CD4-positive, alpha-beta T cell treated with Interleukin-12 subunit alpha and Interleukin-12 subunit beta, for 1 hour (primary cell): Measurements from ENCODE around the gene SH3GLB2.
"Not testable (repeated sequence)": the region's sequence is repeated elsewhere in the genome, so short reads cannot be mapped to it uniquely, and the experiment has no call there.

Experiments
- DNase-seq: peaks from one replicate; pipeline ENCODE4 v3.0.0-alpha.2; 2020

The SH3GLB2 gene

DNA sequence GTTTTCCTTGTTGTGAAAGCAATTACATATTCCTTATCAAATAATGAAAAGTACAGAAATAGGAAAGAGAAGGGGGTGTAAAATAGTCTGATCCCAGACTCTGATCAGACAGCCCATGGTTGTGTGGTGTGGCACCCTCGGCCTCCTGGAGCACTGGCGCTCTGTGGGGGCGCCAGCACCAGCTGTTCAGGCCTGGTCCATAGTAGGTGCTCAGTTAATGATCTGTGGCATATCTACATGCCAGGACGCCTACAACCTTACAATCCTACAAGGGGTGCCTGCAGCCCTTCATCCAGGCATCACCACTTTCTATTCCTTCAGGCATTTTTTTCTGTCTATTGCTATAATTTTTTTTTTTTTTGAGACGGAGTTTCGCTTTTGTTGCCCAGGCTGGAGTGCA lies 24.9 kb upstream of the SH3GLB2 start:
- DNase-seq: no peak

DNA sequence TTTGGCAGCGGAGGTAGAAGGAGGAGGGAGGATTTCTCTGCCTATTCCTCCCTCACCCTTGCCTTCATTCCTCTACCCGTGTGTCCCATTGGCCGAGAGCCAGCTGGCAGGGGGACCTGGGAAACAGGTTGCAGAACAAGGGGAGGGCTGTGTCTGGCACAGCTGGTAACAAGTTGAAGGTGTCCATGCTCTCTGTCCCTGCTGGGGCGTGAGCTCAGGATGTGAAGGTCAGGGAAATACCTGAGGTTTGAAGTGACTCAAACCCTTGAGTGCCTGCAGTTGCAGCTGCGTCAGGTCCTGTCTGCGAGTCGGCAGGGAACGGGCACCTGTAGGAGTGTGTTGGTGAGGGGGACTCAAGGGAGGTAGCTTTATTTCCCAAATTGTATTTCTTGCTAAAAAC lies 24.5 kb upstream of the SH3GLB2 start:
- no peak for DNase-seq

DNA sequence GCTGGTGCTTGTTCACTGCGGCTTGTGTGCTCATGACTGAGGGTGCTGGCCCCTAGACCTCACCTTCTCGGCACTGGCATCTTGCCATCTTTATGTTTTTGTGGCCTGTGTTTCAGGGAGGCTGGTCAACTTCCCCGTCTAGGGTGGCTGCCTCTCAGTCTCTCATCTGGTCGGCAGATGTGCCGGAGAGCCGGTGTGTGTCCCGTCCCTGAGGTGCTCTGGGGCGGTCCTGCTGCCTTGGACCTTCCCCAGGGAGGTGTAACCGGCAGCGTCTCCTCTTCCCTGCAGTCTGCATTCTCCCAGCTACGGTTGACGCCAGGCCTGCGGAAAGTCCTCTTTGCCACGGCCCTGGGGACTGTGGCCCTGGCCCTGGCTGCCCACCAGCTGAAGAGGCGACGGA lies 13.9 kb upstream of the SH3GLB2 start:
- DNase-seq: no peak

DNA sequence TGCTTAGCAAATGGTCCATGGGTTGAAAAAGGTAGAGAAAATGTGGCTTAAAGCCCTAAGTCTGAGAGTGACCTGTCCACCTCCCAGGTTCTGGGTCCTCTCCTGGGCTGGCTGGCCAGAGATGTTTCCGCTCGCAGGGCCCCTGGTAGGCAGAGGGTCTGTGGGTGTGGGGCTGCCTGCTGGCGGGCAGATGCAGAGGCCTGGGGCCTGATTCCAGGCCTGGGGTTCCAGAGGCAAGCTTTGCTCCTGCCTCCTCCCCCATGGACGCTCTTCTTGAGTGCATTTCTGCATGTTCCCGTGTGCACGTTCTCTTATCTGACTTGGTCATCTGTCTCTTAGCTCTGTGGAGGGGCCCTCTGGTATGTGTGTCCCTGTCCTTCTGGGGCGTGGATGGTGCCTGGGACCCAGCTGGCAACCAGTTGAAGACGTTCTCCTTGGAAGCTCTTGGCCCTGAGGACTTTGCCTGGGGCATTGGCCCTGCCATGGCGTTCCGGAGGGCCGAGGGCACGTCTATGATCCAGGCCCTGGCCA lies 12.0 kb upstream of the SH3GLB2 start:
- DNase-seq: no peak

DNA sequence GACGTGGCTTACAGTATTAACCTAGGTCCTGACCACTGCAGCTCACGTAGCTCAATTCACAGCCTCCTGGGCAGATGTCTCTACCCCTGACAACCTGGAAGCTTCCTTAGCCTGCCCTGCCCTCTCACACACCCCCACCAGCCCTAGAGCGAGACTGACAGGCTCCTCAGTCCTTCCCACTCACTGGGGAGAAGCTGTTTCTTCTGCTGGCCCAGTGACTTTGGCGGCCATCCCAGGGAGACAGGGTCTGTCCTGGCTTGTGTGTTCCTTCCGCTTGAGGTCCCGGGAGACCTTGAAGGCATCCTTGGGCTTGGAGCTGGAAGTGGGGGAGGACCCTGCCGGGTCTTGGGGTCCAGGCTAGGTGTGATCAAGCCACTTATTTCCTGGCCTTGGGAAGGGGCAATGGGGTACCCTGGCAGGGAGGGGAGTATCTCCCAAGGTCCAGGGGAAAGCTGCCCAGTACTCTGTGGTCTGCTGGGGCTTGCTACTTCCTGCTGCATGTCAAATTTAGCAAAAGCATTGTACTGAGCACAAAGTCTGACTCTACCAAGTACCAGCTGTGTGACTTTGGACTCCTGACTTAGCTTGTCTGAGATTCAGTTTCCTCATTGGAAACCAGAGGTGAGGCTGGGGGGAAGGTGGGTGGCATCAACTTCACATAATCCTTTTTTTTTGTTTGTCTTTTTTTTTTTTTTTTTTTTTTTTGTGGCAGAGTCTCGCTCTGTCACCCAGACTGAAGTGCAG lies 10.2 kb upstream of the SH3GLB2 start:
- no peak for DNase-seq

DNA sequence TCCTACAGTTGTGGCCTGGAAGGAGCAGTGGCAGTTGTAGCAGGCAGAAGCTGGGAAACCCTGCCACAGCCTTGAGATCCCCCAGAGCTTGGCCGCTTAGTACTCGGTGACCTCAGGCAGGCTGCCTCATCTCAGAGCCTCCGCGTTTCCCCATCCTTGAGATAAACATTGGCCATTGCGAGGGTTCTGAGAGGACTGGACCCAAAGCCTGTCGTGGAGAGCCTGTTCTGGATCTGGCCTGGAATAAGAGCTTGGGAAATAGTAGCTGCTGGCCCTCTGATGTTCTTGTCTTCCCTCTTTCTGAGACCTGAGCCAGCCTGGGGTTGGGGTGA lies 9.6 kb upstream of the SH3GLB2 start:
- no peak for DNase-seq

DNA sequence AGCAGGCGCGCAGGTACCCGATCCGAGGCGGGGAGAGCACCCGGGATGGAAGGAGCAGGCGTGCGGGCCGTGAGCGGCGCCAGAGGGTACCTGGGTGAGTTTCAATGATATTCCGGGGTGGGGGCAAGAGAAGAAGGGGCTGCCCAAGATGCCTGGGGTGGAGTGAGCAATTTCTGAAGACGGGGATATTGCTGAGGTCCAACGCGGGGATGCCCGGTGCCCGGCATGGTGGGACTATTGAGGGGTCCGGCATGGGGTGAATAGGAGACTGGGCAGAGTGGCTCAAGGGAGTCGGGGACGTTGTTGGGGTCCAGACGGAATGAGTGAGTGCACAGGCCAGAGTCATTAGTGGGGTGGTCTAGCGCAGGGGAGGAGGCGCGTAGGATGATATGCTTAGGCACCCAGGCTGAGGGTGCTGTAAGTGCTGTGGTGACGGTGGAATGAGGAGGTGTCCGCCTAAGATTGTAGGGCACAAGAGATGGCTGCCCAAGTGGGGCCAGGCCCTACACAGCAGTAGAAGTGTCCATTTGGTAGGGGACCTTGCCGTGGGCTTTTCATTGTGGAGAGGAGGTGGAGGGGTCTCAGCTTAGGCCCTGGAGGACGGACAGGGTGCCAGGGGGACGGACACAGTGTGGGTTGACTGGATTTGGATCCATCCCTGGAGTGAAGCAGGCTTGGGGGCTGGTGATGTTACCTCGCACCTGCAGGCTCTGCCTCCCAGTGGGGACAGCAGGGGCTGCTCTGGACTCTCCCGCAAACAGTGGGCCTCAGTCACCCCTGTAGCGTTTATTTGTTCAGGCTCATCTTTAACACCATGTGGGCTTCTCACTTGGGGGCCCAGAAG lies 9.0 kb upstream of the SH3GLB2 start:
- no peak for DNase-seq

DNA sequence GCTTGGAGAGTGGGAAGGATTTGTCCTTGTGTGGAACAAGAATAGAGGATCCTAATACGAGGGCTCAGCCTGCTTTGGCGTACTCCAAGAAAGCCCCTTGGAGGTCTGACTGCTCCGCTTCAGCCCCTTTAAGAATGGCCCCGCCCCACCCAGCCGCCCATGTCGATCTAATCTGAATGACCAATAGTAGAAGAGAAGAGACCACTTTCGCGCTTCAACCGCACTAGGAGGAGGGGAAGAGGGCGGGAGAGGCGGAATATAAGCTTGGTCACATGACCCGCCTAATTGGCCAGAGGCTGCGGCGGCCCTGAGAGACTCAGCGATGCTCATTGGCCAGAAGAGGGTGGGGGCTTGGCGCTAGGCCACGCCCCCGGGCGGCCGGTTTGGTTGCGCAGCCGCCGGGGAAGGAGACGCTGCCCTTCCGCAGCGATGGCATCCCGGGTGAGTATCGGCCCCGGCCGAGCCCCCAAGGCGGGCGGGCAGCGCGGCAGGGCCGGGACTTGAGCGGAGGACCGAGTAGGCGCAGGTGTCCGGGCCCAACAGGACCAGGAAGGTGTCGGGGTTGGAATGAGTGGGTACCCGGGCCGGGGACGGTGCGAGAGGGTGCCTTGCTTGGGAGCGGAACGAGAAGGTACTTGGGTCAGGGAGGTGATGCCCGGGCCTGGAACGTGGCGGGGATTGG lies 8.3 kb upstream of the SH3GLB2 start, which contains the start of gene MIGA2:
Gene MIGA2 (plus strand): TSS at position 386 of the 682 bp plus-strand sequence. CDS start 3,969 bp downstream, outside the sequence.
- DNase-seq: peak; percentile 97

DNA sequence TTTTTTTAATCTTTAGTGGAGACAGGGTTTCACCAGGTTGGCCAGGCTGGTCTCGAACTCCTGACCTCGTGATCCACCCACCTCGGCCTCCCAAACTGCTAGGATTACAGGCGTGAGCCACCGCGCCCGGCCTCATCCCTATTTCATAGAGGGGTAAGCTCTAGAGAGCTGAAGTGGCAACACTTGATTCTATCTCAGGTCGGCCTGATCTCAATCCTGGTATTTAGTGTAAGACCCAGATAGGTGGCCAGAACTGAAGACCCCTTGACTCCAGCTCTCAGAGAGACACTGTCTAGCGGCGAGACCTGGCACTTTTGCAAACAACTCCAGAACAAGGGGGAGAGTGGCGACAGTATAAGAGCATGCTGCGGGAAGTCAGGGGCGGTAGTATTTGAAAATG lies 7.7 kb upstream of the SH3GLB2 start:
- not testable (repeated sequence) for DNase-seq

DNA sequence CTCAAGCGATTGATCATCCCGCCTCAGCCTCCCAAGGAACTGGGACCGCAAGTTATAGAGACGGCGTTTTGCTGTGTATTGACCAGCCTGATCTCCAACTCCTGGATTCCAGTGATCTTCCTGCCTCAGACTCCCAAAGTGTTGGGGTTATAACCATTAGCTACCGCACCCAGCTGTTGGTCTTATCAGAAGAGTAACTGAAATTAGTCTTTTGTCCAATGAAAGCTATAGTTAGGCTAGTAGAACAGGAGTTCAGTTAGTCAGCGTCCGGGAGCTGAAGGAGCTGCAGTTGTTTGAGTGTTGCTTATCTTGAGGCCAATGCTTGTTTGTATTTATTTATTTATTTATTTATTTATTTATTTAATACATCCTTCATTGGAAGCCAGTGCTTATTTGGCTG lies 5.1 kb upstream of the SH3GLB2 start:
- no peak for DNase-seq

DNA sequence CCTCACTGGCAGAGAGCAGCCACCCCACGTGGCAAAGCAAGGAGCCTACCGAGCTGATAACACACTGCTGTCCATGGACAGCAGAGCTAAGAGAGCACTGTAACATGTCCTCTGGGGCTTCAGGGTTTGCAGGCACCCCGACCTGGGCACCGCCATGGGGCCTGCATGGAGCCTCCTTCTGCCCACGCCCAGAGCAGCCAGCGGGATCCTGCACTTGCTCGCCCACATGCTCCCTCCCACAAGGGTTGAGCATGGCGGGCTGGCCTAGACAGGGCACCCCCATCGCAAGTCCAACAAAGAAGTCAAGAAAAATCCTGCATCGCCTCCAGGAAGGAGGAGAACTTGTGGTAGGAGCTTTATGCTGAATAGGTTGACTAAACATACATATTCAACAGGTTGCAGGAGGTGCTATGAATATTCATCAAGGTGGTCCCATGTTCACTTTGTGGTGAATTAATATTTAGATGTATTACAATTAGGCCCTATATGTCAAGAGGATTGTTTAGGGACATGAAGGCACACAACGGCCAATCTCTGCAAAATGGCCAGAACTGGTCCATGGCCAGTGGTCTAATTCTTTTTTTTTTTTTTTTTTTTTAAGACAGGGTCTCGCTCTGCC lies 4.5 kb upstream of the SH3GLB2 start:
- DNase-seq: no peak

DNA sequence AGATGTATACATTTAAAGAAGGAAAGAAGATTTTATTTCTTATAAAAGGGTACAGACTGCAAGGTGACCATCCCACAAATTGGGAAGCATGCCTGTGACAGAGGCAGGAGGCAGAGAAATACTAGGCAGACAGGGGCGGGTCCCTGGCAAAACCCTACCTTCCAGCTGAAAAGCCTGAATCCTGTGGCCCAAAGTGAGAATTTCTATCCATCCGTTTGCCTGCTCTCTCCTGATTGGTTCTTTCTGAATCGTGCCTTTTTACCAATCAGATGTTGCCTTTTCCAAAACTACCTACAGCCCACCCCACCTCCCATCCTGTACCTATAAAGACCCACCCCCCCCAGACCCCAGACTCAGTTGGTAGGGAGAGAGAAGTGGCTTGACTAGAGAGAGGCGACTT lies 3.4 kb upstream of the SH3GLB2 start:
- no peak for DNase-seq

DNA sequence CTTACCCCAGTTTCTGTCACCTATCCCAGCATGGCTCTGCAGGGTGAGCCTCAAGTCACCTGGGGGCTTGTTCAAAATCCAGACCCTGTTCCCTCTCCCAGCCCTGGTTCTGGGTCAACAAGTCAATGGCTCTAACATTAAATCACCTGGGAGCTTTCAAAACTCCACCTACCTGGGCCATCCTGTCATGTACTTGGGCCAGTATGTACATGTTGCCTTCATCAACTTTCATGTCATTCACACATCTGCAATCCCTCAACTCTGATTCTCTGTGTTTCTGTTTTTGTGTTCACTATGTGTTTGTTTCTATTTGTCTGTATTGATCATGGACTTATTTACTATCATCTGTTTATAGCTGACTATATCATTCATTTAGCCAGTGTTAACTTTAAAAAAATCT lies 2.1 kb upstream of the SH3GLB2 start:
- DNase-seq: no peak

DNA sequence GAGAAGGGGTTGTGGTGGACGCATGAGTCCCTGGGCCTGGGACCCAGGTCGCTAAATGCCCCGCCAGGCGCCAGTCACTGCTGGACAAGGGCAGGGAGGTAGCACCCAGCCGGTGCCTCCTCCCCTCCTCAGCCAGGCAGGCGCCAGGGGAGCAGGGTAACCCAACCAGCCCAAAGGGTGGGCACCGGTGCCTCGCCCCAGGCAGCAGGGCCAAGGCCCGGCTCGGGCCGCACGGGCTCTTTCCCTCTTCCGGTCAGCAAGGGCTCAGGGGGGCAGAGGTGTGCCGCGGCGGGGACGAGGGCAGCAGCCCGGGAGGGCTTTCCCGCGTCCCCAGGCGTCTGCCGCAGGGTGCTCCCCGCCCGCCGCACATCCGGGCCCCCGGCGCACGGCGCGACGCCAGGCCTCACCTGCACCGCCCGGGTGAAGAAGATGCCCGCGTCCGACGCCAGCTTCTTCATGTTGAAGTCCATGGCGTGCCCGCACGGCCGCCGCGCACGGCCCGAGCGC lies 393 bp downstream of the SH3GLB2 start:
- DNase-seq: peak; percentile 83

DNA sequence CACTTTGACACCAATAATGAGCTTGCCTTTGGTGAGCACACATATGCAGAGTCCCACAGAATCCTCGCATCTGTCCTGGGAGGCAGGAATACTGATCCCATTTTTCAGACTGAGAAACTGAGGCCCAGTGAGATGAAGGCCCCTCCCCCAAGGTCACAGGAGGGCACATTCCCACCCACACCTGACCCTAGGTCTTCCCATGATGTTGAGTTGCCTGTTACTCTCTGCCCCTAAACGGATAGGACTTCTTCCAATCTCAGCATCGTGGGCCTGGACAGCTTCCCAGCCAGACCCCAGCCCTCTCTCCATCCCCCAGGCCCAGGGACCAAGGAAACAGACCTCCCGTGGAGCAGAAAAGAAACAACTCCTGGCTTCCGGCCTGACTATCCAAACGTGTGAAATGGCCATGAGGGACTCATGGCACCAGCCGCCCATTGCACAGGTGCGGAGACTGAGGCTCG lies 877 bp downstream of the SH3GLB2 start:
- DNase-seq: no peak

DNA sequence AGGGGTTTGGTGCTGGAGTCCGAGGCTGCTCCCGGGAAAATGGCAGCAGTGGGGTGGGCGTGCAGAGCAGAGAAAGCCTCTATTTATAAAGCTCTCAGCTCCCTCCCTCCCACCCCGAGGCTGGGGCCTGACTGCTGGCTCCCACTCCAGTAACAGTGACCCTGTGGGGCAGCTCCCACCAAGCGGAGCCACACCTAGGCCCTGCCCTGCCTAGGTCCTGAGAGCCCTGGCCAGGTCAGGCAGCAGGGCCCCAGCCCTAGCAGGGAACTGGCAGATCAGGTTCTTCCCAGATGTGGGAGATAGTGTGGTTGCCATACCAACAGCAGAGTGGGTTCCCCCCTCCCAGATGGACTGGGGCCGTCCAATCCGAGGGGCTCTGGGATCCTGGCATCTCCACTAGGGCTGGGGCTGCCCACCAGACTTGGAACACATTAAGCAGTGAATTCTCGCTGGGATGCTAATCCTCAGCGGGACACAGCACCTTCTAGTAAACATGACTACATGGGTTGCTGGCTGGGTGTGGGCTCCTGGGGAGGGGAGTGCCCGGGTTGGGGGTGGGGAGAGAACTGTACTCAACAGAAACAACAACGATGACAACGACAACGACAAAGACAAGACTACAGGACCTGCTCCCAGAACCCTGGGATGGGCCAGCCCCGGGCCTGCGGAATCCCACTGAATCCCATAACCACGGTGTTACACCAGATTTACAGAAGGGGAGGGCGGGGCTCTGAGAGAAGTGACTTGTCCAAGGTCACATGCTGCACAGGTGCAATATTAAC lies 1.5 kb downstream of the SH3GLB2 start:
- DNase-seq: no peak

DNA sequence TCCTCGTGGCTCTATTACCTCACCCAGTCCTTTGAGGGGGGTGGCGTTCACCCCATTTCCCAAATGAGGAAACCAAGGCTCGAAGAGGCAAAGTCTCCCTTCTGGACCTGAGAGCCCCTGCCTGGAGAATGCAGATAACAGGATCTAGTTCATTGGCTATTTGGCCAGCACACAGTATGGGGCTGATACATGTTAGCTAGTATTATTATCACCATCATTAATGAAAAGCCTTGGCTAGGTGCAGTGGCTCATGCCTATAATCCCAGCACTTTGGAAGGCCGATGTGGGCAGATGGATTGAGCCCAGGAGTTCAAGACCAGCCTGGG lies 4.3 kb downstream of the SH3GLB2 start:
- no peak for DNase-seq

DNA sequence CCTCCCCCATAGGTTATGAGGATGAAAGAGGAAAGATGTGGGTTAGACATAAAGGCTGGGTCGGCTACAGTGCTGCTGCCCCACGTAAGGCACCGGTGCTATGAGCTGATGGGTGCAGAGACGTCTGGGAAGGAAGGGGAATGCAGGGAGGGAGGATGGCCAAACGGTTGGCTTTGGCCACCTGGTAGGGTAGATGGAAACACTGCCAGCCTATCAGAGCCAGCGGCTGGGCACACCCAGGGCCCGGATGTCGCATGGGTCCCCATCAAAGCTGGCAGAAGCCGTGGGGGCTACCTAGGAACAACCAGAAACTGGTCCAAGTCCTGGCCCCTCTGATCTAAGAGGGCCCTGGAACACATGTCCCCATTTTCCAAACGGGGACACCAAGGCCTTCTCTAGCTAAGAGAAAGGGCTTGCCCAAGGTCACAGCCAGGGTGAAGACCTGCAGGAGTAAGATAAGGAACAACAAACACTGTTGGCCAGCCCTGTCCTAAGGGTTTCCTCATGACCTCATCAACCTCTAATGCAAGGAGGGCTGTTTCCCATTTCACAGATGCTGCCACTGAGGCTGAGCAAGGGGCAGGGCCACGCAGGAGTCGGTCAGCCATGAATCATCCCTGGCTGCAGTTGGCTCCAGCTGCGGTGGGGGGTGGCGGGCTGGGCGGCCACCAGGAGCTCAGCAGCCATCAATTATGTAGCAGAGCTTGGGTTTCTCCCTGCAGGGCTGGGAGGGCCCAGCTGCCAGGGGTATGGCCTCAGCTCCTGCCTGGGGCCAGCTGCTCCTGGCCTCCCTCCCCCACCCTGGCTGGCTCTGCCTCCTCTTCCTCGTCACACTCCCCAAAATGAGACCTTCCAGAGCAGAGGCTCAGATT lies 4.9 kb downstream of the SH3GLB2 start:
- no peak for DNase-seq

DNA sequence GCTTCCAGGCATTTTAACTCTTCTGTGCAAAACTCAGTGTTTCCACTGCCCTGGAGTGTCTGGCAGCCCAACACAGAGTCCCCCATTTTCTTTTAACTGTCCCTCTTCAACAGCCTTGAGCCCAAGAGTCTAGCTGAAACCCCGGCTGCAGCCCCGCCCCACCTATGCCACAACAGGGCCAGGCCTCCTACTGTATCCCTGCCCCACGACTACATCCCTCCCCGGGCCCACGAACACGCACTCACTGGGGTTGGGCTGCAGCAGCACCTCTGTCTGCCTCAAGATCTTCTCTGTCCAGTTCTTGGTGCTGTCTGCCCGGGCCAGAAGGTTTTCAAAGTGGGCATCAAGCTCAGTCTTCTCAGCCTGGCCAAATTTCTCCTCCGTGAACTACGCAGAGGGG lies 6.1 kb downstream of the SH3GLB2 start:
- DNase-seq: no peak

DNA sequence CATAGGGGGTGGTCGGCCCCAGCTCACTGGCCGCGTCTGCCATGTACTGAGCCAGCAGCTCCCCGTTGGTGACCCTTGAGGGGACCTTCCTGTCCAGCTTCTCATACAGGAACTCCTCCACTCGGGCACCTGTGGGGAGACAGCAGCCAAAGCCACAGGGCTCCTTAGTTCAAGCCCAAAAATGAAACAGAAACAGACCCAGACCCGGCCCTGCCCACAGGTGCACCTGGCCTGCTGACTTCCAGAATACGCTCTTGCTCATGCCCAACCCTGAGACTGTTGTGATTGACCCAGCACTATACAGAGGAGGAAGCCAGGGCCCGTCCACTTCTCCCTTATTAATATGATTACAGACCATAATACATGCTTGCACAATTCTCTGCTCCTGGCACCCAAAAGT lies 7.0 kb downstream of the SH3GLB2 start:
- DNase-seq: no peak

DNA sequence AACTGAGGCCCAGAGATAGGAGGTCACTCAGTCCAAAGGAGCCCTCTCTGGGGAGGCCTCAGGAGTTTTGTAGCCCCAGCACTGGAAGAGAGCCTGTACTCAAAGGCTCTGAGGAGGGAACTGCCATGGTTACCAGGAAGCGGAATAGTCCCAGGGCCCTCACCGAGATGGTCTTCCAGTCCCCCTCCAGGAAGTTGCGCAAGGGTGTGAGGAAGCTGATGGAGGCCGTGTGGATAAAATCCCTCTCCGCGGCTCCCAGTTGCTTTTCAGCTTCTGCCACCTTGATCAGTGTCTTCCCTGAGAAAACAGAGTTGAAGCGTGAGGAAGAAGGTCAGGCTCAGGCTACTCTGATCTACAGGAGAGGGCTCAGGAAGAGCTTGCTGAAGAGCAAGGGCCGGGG lies 13.5 kb downstream of the SH3GLB2 start:
- no peak for DNase-seq
